Measurements from ENCODE around the gene ZBED6.

ZBED6 gene

GRCh38 chr1:203799157-203799556 lies 3.7 kb downstream of the ZBED6 start:
- no peak for TF ChIP-seq CREB5 (CRISPR knock-in tag; IDR thresholded peaks at IDR 0.05; ENCODE audit: low read depth)
- no peak for TF ChIP-seq ZFP3 (CRISPR knock-in tag; IDR thresholded peaks at IDR 0.05)
- TF ChIP-seq BACH2 (CRISPR knock-in tag; IDR thresholded peaks at IDR 0.05; ENCODE audit: borderline replicate concordance): no peak
- TF ChIP-seq ESRRG (CRISPR knock-in tag; IDR thresholded peaks at IDR 0.05): no peak
- TF ChIP-seq PPARA (CRISPR knock-in tag; IDR thresholded peaks at IDR 0.05; ENCODE audit: borderline replicate concordance): no peak
- TF ChIP-seq, protein P1, sequence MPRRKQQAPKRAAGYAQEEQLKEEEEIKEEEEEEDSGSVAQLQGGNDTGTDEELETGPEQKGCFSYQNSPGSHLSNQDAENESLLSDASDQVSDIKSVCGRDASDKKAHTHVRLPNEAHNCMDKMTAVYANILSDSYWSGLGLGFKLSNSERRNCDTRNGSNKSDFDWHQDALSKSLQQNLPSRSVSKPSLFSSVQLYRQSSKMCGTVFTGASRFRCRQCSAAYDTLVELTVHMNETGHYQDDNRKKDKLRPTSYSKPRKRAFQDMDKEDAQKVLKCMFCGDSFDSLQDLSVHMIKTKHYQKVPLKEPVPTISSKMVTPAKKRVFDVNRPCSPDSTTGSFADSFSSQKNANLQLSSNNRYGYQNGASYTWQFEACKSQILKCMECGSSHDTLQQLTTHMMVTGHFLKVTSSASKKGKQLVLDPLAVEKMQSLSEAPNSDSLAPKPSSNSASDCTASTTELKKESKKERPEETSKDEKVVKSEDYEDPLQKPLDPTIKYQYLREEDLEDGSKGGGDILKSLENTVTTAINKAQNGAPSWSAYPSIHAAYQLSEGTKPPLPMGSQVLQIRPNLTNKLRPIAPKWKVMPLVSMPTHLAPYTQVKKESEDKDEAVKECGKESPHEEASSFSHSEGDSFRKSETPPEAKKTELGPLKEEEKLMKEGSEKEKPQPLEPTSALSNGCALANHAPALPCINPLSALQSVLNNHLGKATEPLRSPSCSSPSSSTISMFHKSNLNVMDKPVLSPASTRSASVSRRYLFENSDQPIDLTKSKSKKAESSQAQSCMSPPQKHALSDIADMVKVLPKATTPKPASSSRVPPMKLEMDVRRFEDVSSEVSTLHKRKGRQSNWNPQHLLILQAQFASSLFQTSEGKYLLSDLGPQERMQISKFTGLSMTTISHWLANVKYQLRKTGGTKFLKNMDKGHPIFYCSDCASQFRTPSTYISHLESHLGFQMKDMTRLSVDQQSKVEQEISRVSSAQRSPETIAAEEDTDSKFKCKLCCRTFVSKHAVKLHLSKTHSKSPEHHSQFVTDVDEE (CRISPR knock-in tag; IDR thresholded peaks at IDR 0.05): no peak
- TF ChIP-seq ISL1 (CRISPR knock-in tag; IDR thresholded peaks at IDR 0.05): no peak
- no peak for TF ChIP-seq OSR1 (CRISPR knock-in tag; IDR thresholded peaks at IDR 0.05)
- TF ChIP-seq CSRNP3 (CRISPR knock-in tag; IDR thresholded peaks at IDR 0.05): no peak
- no peak for ATAC-seq

DNA sequence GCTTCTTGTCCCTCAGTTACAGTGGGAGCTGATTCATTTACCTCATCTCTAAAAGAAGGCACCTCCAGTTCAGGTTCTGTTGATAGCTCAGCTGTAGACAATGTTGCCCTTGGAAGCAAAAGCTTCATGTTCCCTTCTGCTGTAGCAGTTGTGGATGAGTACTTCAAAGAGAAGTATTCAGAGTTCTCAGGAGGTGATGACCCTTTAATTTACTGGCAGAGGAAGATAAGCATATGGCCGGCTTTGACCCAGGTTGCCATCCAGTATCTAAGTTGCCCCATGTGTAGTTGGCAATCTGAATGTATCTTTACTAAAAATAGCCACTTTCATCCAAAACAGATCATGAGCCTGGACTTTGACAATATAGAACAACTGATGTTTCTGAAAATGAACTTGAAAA lies 4.5 kb downstream of the ZBED6 start:
- no peak for TF ChIP-seq CSRNP3 (CRISPR knock-in tag; IDR thresholded peaks at IDR 0.05)
- TF ChIP-seq ZC3H10 (CRISPR knock-in tag; IDR thresholded peaks at IDR 0.05): no peak
- no peak for TF ChIP-seq ARNTL (CRISPR knock-in tag; IDR thresholded peaks at IDR 0.05; ENCODE audit: borderline replicate concordance, low read depth)
- TF ChIP-seq ZFP3 (CRISPR knock-in tag; IDR thresholded peaks at IDR 0.05): no peak
- no peak for TF ChIP-seq BACH2 (CRISPR knock-in tag; IDR thresholded peaks at IDR 0.05; ENCODE audit: borderline replicate concordance)
- no peak for TF ChIP-seq CREB5 (CRISPR knock-in tag; IDR thresholded peaks at IDR 0.05; ENCODE audit: low read depth)
- no peak for TF ChIP-seq OSR1 (CRISPR knock-in tag; IDR thresholded peaks at IDR 0.05)
- no peak for TF ChIP-seq ZNF8 (CRISPR knock-in tag; IDR thresholded peaks at IDR 0.05)
- no peak for TF ChIP-seq PPARA (CRISPR knock-in tag; IDR thresholded peaks at IDR 0.05; ENCODE audit: borderline replicate concordance)
- TF ChIP-seq ESRRG (CRISPR knock-in tag; IDR thresholded peaks at IDR 0.05): no peak
- TF ChIP-seq GLIS3 (CRISPR knock-in tag; IDR thresholded peaks at IDR 0.05): no peak
- no peak for TF ChIP-seq CSDC2 (CRISPR knock-in tag; IDR thresholded peaks at IDR 0.05)
- ATAC-seq: no peak

- ATAC-seq: no peak
- TF ChIP-seq, protein P1 (CRISPR knock-in tag; IDR thresholded peaks at IDR 0.05): no peak
- TF ChIP-seq ZNF565 (CRISPR knock-in tag; conservative IDR thresholded peaks at IDR 0.05; ENCODE audit: low read depth) (no peak), OSR1 (CRISPR knock-in tag; IDR thresholded peaks at IDR 0.05) (no peak), TCF4 (CRISPR knock-in tag; IDR thresholded peaks at IDR 0.05; ENCODE audit: borderline replicate concordance) (no peak), CSRNP3 (CRISPR knock-in tag; IDR thresholded peaks at IDR 0.05) (no peak), GLIS3 (CRISPR knock-in tag; IDR thresholded peaks at IDR 0.05) (no peak), SNAI2 (CRISPR knock-in tag; IDR thresholded peaks at IDR 0.05) (no peak), CSDC2 (CRISPR knock-in tag; IDR thresholded peaks at IDR 0.05) (no peak), TOX (CRISPR knock-in tag; IDR thresholded peaks at IDR 0.05; ENCODE audit: borderline replicate concordance) (no peak), PATZ1 (CRISPR knock-in tag; IDR thresholded peaks at IDR 0.05; ENCODE audit: borderline replicate concordance) (no peak)
- TF ChIP-seq, protein P2, sequence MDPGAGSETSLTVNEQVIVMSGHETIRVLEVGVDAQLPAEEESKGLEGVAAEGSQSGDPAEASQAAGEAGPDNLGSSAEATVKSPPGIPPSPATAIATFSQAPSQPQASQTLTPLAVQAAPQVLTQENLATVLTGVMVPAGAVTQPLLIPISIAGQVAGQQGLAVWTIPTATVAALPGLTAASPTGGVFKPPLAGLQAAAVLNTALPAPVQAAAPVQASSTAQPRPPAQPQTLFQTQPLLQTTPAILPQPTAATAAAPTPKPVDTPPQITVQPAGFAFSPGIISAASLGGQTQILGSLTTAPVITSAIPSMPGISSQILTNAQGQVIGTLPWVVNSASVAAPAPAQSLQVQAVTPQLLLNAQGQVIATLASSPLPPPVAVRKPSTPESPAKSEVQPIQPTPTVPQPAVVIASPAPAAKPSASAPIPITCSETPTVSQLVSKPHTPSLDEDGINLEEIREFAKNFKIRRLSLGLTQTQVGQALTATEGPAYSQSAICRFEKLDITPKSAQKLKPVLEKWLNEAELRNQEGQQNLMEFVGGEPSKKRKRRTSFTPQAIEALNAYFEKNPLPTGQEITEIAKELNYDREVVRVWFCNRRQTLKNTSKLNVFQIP (CRISPR knock-in tag; IDR thresholded peaks at IDR 0.05; ENCODE audit: borderline replicate concordance, low read depth): no peak
Measured at GRCh38 chr1:203805689-203806088, 10.3 kb downstream of the ZBED6 start.
